Stimulated activated CD8-positive, alpha-beta memory T cell treated with anti-CD3 and anti-CD28 coated beads, Interleukin-7, amount 100 ng/mL, for 1 hour (primary cell): Measurements from ENCODE around the gene PCNX2.
A peak's percentile ranks its signal among the peaks of the same experiment; 100 is the strongest.

Experiments used
- DNase-seq, 2 donors: peaks; one replicate each; pipeline ENCODE4 v3.0.0-alpha.2; 2020; ENCODE audit warnings: low read depth in 2 of 2

PCNX2 gene

DNA sequence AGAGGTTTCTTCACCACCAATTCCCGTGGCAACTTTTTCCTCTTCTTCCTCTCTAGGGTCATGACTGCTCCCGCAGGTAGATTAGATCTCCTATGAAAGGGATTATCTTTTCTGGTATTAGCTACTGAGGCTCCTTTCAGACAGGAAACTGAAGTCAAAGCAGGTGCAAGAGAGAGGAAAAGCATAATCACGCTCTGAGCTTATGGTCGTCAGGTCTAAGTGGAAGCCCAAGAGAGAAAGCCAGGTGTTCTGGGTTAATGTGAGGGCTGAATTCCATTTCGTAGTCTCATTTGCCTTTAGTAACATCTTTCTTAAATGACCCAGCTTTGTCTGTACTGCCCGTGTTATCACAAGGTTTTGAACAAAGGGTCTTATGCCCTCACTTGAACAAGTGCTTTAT is 23.7 kb upstream of the PCNX2 start:
- no peak for DNase-seq

DNA sequence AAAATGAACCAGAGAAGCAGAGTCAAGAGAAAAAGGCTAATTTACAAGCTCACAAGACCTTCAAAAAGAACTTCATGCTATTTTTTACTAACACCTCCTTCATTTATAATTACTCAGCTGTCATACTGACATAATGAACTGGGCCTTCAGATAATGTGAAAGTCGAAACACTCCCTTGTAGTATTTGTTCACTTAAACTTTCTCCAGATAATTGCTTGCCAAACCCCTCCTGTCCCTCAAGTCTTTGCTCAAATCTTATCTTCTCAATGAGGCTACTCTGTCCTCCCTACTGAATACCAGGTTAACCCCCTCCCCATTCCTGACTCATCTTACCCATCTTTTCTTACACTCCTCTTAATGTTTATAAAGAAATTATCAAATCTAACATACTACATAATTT is 20.9 kb upstream of the PCNX2 start:
- DNase-seq, result no peak

DNA sequence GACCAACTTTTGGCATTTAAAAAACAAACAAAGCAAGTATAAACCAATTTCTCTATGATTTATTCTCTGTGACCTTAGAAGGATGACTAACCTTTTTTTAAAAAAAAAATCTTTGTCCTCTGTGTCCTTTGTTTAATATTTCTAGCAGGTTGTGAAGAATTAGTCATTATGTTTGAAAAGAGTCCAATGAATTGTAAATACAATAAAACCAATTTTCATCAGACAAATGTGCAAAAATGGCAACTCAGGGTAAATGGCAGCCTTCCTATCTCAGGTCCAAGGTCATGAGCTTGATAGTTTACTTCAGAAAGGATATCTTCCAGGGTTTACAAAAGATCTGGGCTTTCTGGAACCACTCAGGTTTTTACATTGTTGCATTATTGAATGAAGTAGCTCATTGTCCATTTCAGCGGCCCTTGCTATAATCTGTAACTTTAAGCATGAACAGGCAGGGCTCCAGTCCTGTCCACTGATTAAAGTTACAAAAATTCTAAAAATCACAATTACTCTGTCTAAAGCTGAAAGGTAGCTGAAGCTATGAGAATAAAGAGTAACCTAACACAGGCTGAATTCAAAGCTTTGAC is 20.3 kb upstream of the PCNX2 start:
- DNase-seq, result no peak

DNA sequence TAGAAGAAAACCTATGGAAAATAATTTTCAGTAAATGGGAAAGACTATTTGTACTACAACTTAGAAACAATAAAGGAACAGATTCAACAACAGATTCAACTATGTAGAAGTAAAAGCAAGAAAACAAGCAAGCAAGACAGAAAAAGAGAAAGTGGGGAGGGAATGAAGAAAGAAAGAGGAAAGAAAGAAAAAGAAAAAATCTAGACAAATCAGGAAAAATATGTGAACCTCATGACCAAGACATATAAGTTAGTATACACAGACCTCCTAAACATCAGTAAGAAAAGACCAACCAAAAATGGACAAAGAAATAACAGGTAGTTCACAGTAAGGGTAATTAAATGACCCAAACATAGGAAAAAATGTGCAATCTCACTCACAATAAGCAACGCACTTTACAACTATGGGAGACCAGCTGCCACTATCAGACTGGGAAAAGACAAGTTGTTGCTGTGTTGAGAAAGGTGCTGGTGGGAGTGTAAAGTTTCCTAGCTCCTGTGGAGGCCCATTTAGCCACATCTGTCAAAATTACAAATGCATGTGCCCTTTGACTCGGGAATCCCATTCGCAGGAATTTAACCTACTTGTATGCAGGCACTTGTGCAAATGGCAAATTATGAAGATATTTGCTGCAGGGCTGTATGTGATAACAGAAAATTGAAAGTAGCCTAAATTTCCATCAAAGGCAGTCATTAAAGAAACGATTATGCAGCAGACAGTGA is 18.1 kb upstream of the PCNX2 start:
- DNase-seq, result no peak

DNA sequence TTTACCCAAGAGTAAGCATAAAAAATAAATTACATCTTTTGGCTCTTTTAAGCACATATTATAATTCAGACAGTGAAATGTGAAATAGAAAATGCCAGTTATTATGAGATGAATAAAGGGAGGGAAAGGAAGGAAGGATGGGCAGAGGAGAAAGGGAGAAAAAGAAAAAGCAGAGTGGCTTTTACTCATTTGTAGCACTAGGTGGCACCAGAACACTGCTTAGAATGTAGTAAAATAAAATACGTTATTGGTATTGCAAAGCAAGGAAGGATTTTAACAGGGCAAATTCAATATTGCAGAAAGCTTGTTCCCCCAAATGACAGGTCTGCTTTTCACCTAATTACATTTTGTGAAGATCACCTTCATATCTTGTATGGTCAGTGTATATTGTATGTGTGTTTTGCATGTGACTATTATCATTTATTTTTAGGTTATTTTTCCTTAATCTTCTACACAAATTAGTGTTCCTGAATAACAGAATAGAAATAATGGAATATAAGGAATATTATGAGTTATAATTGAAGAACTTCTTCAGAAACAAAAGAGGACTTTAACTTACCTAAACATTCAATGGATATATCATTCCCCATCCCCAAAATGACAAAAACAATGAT is 9.1 kb upstream of the PCNX2 start:
- no peak for DNase-seq

DNA sequence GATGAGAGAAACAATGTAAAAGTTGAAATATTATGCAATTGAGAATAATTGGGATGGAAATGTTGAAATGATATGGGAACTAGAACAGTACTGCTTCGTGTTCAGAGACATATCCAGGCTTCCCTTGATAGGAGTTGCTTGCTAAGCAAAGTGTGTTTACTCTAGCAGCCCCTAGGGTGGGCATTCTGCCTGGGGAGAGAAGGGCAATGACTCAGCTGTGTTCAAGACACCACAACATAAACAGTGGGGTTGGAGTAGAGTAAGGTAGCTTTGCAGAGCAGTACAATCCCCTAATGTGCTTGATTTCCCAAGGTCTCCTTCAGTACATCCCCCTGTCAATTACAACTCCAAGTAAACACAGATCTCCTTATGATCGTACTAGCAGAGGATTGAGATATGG is 4.8 kb upstream of the PCNX2 start:
- no peak for DNase-seq

DNA sequence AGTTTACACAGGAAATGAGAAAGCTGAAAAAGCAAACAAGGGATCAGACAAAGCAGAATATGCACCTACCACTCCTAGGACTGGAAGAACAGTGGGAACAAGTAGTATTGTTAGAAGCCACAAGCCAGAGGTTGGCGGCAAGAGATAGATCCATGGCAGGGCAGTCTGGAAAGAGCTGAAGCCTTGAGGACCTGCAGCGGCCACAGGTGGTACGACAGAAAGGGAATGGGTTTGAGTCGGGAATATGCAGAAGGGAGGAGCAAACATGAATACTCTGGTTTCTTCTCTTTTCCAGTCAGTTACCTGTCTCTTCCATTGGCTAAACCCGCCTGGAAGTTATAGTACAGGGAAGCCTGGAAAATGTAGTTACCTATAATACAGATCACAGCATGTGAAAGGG is 3.9 kb upstream of the PCNX2 start:
- DNase-seq, result no peak

DNA sequence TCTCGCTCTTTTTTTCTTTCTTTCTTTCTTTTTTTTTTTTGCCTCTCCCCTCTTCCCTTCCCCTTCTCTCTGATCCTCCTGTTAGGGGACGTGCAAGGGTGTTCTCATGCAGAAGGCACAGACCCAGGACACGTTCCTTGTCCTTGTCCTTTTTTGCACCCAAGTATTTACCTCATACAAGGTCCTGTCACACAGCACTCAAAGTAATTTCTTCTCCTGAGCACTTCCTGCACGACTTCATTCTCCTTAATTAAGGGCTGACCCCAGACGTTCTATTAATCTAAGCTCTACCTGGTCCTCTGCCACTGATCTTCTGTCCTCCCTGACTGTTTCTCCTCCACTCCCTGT is 424 bp upstream of the PCNX2 start:
- DNase-seq, result no peak

DNA sequence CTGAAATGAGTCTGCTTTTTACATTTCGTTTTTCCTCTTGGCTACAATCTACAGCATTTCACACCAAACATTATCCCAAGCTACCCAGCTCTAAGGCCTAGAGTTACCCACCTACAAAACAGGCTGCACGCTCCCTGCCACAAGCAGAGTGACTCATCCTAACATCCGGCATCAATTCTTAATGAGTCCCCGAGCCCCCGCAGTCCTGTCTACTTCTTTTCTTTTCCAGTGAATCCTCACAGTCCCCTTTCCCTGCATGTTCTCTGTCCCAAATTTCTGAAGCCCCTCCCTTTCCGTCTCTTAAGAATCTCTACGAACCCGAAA is 650 bp downstream of the PCNX2 start:
- DNase-seq, result peak in 1 of 2 donors; percentile 14

GRCh38 chr1:233293556-233294446 is 1.7 kb downstream of the PCNX2 start:
- no peak for DNase-seq

GRCh38 chr1:233290396-233291034 is 5.0 kb downstream of the PCNX2 start:
- DNase-seq, result no peak

DNA sequence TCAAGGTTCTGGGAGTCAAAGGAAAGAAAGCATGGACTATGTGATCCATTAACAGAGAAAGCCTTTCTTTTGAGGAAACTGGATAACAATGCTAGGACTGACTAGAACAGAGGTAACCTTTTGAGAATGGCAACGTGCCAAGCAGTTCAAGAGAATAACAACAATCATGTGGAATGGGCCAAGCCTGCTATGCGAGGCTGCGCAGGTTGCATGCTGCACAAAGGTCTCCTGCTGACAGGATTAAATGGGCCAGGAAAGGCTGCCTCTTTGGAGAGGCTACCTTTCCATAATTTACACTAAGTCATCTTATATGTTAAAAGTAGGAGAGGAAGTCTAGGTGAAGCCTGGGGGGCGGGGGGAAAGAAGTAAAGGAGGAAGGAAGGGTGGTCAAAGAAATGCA is 5.8 kb downstream of the PCNX2 start:
- DNase-seq, result no peak

GRCh38 chr1:233282582-233282886 is 13.0 kb downstream of the PCNX2 start:
- no peak for DNase-seq

- no peak for DNase-seq
These were observed 13.6 kb downstream of the PCNX2 start for GRCh38 chr1:233281711-233282581.

DNA sequence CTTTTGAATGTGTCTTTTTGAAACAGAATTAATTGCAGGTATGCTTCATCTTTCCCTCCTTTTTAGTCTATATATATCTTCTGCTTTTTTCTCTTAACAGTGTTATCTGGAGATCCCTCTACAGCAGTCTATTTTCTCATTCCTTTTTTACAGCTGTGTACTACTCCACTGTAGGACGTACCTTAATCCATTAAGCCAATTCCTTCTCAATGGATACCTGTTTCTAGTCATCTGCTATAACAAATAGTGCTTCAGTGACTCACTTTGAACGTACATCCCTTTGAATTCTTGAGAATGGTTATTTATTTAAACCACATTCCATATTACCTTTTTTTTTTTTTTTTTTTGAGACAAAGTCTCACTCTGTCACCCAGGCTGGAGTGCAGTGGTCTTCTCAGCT is 15.6 kb downstream of the PCNX2 start:
- no peak for DNase-seq

DNA sequence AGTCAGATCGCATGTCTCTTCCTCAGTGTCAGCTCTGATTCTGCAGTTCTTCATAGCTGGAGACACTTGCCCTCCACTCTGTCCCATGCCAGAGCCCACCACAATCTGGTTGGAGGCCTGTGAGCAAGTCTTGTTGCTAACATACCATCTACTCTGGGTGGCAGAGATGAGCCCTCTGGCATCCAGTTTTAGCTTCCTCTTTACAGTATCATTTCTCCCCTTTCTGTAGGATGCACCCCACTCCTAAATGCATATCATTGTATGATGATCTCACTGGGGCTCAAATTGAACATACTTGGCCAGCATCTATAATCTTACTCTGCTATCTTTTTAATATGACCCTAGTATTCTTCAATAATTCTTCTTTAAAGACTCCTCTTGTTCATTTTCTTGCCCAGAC is 16.9 kb downstream of the PCNX2 start:
- DNase-seq, result no peak

DNA sequence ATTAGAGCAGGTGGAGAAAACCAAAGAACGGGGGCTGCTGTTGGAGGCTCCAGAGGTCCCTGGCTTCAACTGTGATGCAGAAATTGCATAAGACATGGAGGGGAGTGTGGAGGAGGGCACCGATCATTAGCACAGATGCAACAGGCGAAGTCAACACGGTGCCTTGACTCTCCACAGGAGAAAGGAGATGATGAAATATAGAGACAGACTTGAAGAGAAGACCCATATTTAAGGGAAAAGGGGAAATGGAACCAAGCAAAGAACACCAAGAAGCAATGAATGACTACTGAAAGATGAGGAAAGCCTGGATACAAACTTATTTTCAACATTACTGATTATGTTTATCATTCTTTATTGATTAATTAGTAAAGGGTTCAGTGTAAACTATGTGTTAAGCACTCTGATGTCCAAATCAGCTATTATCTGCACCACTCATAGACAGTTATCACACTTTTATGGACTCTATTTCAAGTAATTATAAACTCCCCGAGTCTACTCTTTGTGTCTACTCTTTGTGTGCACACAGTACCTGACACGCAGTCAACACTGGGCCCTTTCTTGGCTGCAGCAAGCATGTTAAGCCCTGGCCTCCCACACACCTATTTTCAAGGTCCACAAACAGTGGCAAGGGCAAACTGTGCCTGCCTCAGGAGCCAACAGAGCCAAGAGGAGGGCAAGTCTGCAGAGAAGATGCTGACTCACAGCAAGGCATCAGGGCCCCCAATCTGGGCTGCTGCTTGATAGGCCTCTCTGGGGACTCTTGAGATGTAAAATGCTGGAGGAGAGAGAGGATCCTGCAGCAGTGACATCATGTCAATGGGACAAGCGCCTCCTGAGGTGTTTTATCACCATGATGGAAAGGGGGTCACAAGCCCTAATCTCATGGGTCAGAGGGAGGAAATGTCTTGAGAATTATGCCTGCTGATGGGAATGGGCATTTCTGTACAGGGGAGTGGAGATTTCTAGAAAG is 17.6 kb downstream of the PCNX2 start:
- no peak for DNase-seq

GRCh38 chr1:233269656-233270055 is 25.9 kb downstream of the PCNX2 start:
- no peak for DNase-seq

GRCh38 chr1:233268389-233269022 is 27.0 kb downstream of the PCNX2 start:
- no peak for DNase-seq

DNA sequence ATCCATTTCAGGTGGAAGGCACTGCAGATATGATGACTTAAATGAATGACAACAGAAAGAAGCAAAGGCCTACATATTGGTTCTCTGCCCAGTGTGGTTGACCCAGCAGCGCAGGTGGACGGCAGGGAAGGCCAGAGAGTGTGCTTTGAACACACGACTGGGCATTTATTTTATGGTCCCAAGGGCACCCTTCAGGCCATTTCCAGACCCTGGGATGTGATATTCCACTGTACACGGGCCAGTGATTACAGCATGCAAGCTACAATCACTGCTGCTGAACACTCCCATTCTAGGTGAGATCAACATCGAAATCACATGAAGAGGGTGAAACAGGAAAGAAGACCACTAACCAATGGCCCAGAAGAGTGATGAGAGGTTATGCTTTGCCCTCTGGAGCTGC is 33.8 kb downstream of the PCNX2 start:
- DNase-seq, result no peak
